Measurements from ENCODE around the gene HTN3.
"Not testable (repeated sequence)": the region's sequence is repeated elsewhere in the genome, so short reads cannot be mapped to it uniquely, and the experiment has no call there.

HTN3 gene

DNA sequence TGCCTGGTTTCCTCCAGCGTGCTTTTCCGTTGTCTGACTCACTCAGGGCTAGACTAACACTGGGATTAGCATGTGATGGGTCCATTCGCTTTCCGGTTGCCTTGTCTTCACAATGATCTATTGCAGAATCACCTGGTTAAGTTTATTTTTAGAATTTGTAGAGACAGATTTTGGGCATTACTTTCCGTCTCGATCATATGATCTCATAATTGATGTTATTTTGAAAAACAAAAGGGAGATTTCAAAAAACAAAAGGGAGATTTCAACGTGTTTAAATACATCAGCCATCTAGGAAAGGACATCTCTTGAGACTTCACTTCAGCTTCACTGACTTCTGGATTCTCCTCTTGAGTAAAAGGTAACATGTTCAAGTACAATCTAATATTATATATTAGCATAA, at the start of gene HTN3:
HTN3 (plus strand) TSS at position 301 of the 400 bp plus-strand sequence. CDS start 2,282 bp downstream, outside the sequence.
- DNase-seq = not testable (repeated sequence)

- peak; percentile 67 to 68 for DNase-seq
Observed at GRCh38 chr4:69984030-69984443, 44.2 kb upstream of the HTN3 start.

GRCh38 chr4:69986663-69987062, 41.6 kb upstream of the HTN3 start:
- no peak for DNase-seq

- no peak for DNase-seq
Observed at GRCh38 chr4:69991016-69991415, 37.2 kb upstream of the HTN3 start.

DNA sequence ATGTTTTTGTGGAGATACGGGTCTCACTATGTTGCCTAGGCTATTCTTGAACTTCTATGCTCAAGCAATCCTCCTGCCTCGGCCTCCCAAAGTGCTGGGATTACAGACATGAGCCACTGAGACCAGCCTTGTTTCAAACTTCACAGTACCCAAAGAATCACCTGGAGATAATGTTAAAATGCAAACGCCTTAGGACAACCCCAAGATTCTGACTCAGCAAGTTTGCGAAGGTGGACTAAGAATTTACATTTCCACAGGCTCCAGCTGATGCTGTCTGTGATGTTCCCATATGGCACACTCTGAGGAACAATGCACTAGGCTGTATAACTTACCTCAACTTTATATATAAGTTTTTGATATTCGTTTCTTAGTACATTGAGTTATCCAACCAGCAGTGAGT, 33.5 kb upstream of the HTN3 start:
- DNase-seq = no peak

- DNase-seq = no peak
Observed at GRCh38 chr4:69995526-69996016, 32.7 kb upstream of the HTN3 start, which contains the start of gene STATH. Gene STATH (plus strand): TSS chr4:69995966. CDS start chr4:69998438, 2,472 bp downstream.

DNA sequence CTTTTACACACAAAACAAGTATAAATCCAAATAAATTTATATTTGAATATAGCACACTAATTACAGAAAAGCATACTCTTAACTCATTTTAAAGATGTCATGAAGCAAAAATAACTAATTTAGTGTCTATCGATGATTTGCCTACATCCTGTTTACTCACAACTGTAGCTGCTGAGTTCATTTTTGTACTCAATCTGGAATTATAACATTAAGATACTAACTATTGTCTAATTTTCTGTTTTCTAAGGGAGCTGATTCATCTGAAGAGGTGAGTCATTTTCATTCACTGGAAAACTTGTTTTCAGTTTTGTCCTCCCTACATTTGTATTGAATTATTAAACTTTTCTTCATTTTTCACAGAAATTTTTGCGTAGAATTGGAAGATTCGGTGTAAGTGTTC, 28.8 kb upstream of the HTN3 start:
- no peak for DNase-seq

DNA sequence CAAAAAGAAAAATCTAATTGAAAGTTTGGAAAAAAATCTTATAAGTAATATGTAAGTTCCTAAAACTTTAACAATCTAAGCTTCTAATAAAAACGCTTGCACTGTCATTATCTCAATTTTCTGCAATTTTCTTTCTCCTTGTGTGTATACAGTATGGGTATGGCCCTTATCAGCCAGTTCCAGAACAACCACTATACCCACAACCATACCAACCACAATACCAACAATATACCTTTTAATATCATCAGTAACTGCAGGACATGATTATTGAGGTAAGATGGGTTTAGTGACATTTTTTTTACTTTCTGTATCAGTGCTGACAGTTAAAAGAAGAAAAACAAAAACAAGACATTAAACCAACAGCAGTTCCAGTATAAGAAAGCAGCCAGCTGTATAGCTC, 27.5 kb upstream of the HTN3 start:
- DNase-seq = no peak

GRCh38 chr4:70002507-70002906, 25.8 kb upstream of the HTN3 start:
- no peak for DNase-seq

DNA sequence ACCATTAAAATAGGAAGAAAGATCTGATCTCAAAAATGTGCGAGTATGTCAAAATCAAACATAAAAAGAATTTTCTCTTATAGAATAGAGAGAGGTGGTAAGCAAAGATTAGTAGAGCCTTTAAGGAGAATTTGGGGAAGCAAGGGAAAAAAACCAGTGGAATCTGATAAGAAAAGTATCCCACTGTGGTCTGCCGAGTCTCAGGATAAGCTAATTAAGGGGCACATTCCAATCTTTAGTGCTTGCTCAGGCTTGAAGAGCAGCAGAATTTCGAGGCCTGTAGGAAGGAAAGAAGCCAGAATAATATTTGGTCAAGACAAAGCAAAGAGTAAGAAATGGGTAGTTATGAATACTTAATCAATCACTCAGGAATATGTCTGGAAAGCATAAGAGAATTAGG, 19.5 kb upstream of the HTN3 start:
- DNase-seq = no peak

DNA sequence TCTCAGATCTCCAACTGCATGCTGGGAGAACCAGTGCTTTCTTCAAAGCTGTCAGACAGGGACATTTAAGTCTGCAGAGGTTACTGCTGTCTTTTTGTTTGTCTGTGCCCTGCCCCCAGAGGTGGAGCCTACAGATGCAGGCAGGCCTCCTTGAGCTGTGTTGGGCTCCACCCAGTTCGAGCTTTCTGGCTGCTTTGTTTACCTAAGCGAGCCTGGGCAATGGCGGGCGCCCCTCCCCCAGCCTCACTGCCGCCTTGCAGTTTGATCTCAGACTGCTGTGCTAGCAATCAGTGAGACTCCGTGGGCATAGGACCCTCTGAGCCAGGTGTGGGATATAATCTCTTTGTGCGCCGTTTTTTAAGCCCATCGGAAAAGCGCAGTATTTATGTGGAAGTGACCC, 9.3 kb upstream of the HTN3 start:
- not testable (repeated sequence) for DNase-seq

GRCh38 chr4:70023218-70023617, 5.0 kb upstream of the HTN3 start:
- no peak for DNase-seq

GRCh38 chr4:70027011-70027410, 1.2 kb upstream of the HTN3 start:
- no peak for DNase-seq

DNA sequence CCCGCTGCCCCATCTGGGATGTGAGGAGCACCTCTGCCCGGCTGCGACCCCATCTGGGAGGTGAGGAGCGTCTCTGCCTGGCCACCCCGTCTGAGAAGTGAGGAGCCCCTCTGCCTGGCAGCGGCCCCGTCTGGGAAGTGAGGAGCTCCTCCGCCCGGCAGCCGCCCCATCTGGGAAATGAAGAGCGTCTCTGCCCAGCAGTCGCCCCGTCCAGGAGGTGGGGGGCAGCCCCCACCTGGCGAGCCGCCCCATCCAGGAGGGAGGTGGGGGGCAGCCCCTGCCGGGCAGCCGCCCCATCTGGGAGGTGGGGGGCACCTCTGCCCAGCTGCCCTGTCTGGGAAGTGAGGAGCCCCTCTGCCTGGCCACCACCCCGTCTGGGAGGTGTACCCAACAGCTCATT, 9.3 kb downstream of the HTN3 start:
- not testable (repeated sequence) for DNase-seq

- not testable (repeated sequence) for DNase-seq
Observed at GRCh38 chr4:70039928-70040327, 11.7 kb downstream of the HTN3 start.

DNA sequence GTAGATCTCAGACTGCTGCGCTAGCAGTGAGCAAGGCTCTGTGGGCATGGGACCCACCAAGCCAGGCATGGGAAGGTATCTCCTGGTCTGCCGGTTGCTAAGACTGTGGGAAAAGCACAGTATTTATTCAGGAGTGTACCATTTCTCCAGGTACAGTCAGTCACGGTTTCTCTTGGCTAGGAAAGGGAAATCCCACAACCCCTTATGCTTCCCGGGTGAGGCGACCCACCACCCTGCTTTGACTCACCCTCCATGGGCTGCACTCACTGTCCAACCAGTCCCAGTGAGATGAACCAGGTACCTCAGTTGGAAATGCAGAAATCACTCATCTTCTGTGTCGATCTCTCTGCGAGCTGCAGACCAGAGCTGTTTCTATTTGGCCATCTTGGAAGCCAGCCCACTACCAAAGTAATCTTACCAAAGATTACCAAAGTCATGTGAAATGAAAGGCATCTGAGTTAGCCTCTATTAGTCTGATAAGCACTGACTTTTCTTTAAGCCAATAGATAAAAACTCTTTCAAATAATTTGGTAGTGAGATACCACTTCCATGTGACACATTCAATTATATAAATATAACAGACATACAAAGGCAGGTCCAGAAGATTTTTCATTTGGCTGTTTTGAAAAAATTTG, 13.5 kb downstream of the HTN3 start:
- DNase-seq = no peak

DNA sequence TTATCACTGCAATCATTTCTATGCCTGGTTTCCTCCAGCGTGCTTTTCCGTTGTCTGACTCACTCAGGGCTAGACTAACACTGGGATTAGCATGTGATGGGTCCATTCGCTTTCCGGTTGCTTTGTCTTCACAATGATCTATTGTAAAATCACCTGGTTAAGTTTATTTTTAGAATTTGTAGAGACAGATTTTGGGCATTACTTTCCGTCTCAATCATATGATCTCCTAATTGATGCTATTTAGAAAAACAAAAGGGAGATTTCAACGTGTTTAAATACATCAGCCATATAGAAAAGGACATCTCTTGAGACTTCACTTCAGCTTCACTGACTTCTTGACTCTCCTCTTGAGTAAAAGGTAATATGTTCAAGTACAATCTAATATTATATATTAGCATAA, 21.9 kb downstream of the HTN3 start, which contains the start of gene HTN1:
HTN1 (plus strand) TSS at position 301 of the 400 bp plus-strand sequence. CDS start 2,639 bp downstream, outside the sequence.
- not testable (repeated sequence) for DNase-seq

- DNase-seq = not testable (repeated sequence)
Observed at GRCh38 chr4:70056534-70056933, 28.3 kb downstream of the HTN3 start.

DNA sequence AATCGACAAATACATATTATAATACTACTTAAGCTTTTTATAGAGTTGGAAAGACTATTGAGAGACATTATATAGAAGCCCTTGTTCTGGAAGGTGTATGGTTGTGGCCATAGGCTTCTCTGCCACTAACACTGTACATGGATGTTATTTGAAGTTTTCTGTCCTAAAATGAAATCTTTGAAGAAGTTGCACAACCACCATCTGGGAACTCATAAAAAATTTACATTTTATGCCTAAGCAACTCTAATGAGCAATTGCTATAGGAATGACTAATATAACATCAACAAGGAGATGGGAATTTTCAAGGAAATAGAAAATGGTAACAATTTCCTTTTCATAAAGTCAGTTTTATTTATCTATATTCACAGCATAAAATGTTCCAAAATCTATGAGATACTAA, 29.4 kb downstream of the HTN3 start:
- no peak for DNase-seq

DNA sequence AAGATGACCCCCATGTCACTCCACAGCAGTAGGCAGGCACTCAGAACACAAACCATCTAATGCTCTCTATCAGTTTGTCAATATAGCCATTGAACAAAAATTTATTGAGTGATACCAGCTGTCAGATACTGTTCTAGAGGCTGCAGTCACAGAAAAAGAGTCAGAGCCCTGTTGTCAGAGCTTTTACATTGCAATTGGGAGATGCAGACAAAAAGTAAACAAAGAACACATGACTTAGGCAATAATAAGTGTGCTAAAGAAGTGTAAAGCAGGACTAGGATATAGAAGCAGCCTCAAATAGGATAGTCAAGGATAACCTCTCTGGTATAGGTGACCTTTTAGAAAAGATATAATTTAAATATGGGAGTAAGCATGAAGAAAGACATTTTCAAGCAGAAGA, 30.9 kb downstream of the HTN3 start:
- no peak for DNase-seq

GRCh38 chr4:70062000-70062399, 33.7 kb downstream of the HTN3 start:
- DNase-seq = no peak

GRCh38 chr4:70080205-70080604, 51.9 kb downstream of the HTN3 start:
- DNase-seq = no peak
